GM23338 (cell line): ENCODE results near the gene FIGN. TPM values are rescaled to one million over a fixed set of nuclear protein-coding genes. Genes with fewer than 3 reads are reported as not detected.
A peak's percentile ranks its signal among the peaks of the same experiment; 100 is the strongest.

ENCODE experiments used
- ATAC-seq: fragments of 200-7000 bp; cut with Tn5 transposase; 3 replicates; pipeline ENCODE4 v1.9.1; 2020
- DNase-seq: peaks from one replicate; pipeline ENCODE4 v3.0.0-alpha.2; 2015; ENCODE audit warnings: low spot score
- H2AFZ ChIP-seq: fragments of 200-600 bp; sonication (generic); 2 replicates; pipeline ENCODE4 v1.8.0; 2016; ENCODE audit warnings: antibody characterized with exemption, mild to moderate bottlenecking, moderate library complexity
- H3F3A ChIP-seq: fragments of 200-600 bp; sonication (generic); replicated peaks from 2 replicates; pipeline ENCODE4 v1.8.0; 2017; ENCODE audit warnings: antibody characterized with exemption, mixed run types, low read depth
- H3K27ac ChIP-seq: fragments of 200-600 bp; sonication (generic); 2 replicates; pipeline ENCODE4 v1.6.1; 2016; ENCODE audit warnings: low read depth
- H3K27me3 ChIP-seq: fragments of 200-600 bp; sonication (generic); 2 replicates; pipeline ENCODE4 v1.8.0; 2016; ENCODE audit warnings: mild to moderate bottlenecking, mixed run types, moderate library complexity; ENCODE audit not compliant: insufficient read depth
- H3K36me3 ChIP-seq: fragments of 200-600 bp; sonication (generic); 2 replicates; pipeline ENCODE4 v1.8.0; 2016; ENCODE audit warnings: mild to moderate bottlenecking; ENCODE audit not compliant: insufficient read depth
- H3K4me1 ChIP-seq: fragments of 200-600 bp; sonication (generic); 2 replicates; pipeline ENCODE4 v1.8.0; 2016; ENCODE audit warnings: mild to moderate bottlenecking, moderate library complexity; ENCODE audit not compliant: insufficient read depth
- H3K4me2 ChIP-seq: fragments of 200-600 bp; sonication (generic); 2 replicates; pipeline ENCODE4 v1.7.1; 2017; ENCODE audit warnings: mixed run types
- H3K4me3 ChIP-seq: fragments of 200-600 bp; sonication (generic); 2 replicates; pipeline ENCODE4 v1.6.1; 2016; ENCODE audit warnings: mixed run types
- H3K79me2 ChIP-seq: fragments of 200-600 bp; sonication (generic); replicated peaks from 2 replicates; pipeline ENCODE4 v1.8.0; 2017; ENCODE audit warnings: mild to moderate bottlenecking; ENCODE audit not compliant: insufficient read depth
- H3K9me2 ChIP-seq: fragments of 200-600 bp; sonication (generic); 2 replicates; pipeline ENCODE4 v1.8.0; 2017; ENCODE audit not compliant: insufficient read depth
- H4K20me1 ChIP-seq: fragments of 200-600 bp; sonication (generic); replicated peaks from 2 replicates; pipeline ENCODE4 v1.8.0; 2017; ENCODE audit warnings: mild to moderate bottlenecking; ENCODE audit not compliant: insufficient read depth
- H3K27ac Mint-ChIP-seq: 2 replicates; pipeline ENCODE4 v1.8.0; 2020; ENCODE audit warnings: inconsistent platforms, mild to moderate bottlenecking, moderate library complexity, mixed read lengths
- H3K27me3 Mint-ChIP-seq: 3 replicates; pipeline ENCODE4 v1.8.0; 2022; ENCODE audit warnings: low read depth, mild to moderate bottlenecking, moderate library complexity, mixed read lengths, inconsistent platforms; ENCODE audit not compliant: insufficient read depth, poor library complexity
- H3K36me3 Mint-ChIP-seq: 3 replicates; pipeline ENCODE4 v1.8.0; 2021; ENCODE audit warnings: low read depth, mild to moderate bottlenecking, inconsistent platforms, moderate library complexity, mixed read lengths
- H3K4me1 Mint-ChIP-seq: 3 replicates; pipeline ENCODE4 v1.8.0; 2020; ENCODE audit warnings: mild to moderate bottlenecking, inconsistent platforms, mixed read lengths
- H3K4me3 Mint-ChIP-seq: 3 replicates; pipeline ENCODE4 v1.8.0; 2021; ENCODE audit warnings: moderate library complexity, mild to moderate bottlenecking, inconsistent platforms, mixed read lengths
- H3K9me3 Mint-ChIP-seq: 3 replicates; pipeline ENCODE4 v1.8.0; 2020; ENCODE audit warnings: moderate library complexity, mild to moderate bottlenecking, inconsistent platforms, mixed read lengths
- CREB1 ChIP-seq: fragments of 250-450 bp; sonication (Bioruptor Pico); IDR thresholded peaks from 2 replicates; pipeline ENCODE4 v1.5.0; 2020; ENCODE audit warnings: low read depth, mild to moderate bottlenecking, moderate library complexity
- ETS1 ChIP-seq: IDR thresholded peaks from 2 replicates; pipeline ENCODE4 v1.6.1; 2016; ENCODE audit warnings: antibody characterized with exemption
- EZH2phosphoT487 ChIP-seq: fragments of 200-600 bp; sonication (generic); IDR thresholded peaks from one replicate; pipeline ENCODE4 v1.8.1; 2018; ENCODE audit warnings: antibody characterized with exemption; ENCODE audit not compliant: unreplicated experiment
- NANOG ChIP-seq: IDR thresholded peaks from 2 replicates; pipeline ENCODE4 v1.6.1; 2016; ENCODE audit warnings: antibody characterized with exemption, borderline replicate concordance
- ZNF114 ChIP-seq: fragments of 250-450 bp; sonication (Bioruptor Pico); IDR thresholded peaks from 2 replicates; pipeline ENCODE4 v1.5.0; 2020; ENCODE audit warnings: mild to moderate bottlenecking, moderate library complexity
- polyA plus RNA-seq: library from polyadenylated mRNA; unstranded; fragments of >200 nt; fragmentation: Nextera tagmentation; extraction: Ambion mirVana; gene quantifications from 2 replicates; pipeline ENCODE4 v1.2.1, GENCODE V29; 2016
- total RNA-seq: library from RNA; depleted of rRNA; stranded (reverse); fragments of >200 nt; shearing (Covaris generic); gene quantifications from 2 replicates; pipeline ENCODE4 v1.2.3, GENCODE V29; 2014
- TF ChIP-seq, protein P1 (sequence below): IDR thresholded peaks from one replicate; pipeline ENCODE4 v1.6.1; 2018; ENCODE audit warnings: antibody characterized with exemption; ENCODE audit not compliant: unreplicated experiment
- TF ChIP-seq, protein P2 (sequence below), 2 experiments: fragments of 200-600 bp in 1 of 2; sonication (generic) in 1 of 2; conservative IDR thresholded peaks; 2 replicates each; pipeline versions ENCODE4 v1.5.1 to v1.6.1; 2016 to 2017; ENCODE audit warnings: antibody characterized with exemption in 2 of 2, low read depth in 2 of 2, mild to moderate bottlenecking in 2 of 2, moderate library complexity in 1 of 2

Gene FIGN
- total and polyA plus RNA-seq, 2 experiments from 2014 or later, result 17.2 to 23.6 TPM

DNA sequence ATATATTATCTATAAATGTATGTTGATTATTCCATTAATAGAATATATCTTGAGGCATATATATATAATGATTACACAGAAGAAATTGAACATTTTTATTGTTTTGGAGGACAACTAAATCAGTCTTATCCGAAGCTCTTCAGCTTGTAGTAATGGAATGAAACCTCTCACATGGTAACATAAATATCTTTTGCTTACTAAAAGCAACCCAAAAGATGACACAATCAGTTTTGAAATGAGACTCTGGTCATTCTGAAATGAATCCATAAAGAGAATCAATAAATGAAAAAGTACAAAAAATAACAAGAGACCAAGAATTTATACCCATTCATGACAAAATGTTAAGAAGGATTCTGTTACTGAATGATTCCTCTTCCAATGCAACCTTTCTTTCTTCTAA is 110.2 kb downstream of the FIGN start:
- peak overlapping the region; percentile 78 for H3K27ac Mint-ChIP-seq
- DNase-seq, result no peak

GRCh38 chr2:163621445-163622004 is 114.3 kb downstream of the FIGN start:
- no peaks in the 10 kb centered on the region for H4K20me1 ChIP-seq
- peak overlapping the region; percentile 53 for H3K4me3 Mint-ChIP-seq
- peaks cover 10% of the 10 kb centered on the region; the same call in 1 of the 2 replicates for H3K79me2 ChIP-seq
- H3K36me3 ChIP-seq, result no peaks in the 10 kb centered on the region
- H3F3A ChIP-seq, result no peaks in the 10 kb centered on the region
- H3K4me2 ChIP-seq, result peak overlapping the region; percentile 18
- H3K4me3 ChIP-seq, result peak overlapping the region; percentile 8
- peak; percentile 82 for ATAC-seq
- H3K36me3 Mint-ChIP-seq, result no peaks in the 10 kb centered on the region
- no peaks in the 10 kb centered on the region for H3K27me3 ChIP-seq
- TF ChIP-seq NANOG, result no peak
- TF ChIP-seq, protein P1, sequence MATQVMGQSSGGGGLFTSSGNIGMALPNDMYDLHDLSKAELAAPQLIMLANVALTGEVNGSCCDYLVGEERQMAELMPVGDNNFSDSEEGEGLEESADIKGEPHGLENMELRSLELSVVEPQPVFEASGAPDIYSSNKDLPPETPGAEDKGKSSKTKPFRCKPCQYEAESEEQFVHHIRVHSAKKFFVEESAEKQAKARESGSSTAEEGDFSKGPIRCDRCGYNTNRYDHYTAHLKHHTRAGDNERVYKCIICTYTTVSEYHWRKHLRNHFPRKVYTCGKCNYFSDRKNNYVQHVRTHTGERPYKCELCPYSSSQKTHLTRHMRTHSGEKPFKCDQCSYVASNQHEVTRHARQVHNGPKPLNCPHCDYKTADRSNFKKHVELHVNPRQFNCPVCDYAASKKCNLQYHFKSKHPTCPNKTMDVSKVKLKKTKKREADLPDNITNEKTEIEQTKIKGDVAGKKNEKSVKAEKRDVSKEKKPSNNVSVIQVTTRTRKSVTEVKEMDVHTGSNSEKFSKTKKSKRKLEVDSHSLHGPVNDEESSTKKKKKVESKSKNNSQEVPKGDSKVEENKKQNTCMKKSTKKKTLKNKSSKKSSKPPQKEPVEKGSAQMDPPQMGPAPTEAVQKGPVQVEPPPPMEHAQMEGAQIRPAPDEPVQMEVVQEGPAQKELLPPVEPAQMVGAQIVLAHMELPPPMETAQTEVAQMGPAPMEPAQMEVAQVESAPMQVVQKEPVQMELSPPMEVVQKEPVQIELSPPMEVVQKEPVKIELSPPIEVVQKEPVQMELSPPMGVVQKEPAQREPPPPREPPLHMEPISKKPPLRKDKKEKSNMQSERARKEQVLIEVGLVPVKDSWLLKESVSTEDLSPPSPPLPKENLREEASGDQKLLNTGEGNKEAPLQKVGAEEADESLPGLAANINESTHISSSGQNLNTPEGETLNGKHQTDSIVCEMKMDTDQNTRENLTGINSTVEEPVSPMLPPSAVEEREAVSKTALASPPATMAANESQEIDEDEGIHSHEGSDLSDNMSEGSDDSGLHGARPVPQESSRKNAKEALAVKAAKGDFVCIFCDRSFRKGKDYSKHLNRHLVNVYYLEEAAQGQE, result no peak
- no peak for TF ChIP-seq ZNF114 (CRISPR knock-in tag)
- TF ChIP-seq EZH2phosphoT487, result no peak
- TF ChIP-seq ETS1, result no peak
- TF ChIP-seq, protein P2, sequence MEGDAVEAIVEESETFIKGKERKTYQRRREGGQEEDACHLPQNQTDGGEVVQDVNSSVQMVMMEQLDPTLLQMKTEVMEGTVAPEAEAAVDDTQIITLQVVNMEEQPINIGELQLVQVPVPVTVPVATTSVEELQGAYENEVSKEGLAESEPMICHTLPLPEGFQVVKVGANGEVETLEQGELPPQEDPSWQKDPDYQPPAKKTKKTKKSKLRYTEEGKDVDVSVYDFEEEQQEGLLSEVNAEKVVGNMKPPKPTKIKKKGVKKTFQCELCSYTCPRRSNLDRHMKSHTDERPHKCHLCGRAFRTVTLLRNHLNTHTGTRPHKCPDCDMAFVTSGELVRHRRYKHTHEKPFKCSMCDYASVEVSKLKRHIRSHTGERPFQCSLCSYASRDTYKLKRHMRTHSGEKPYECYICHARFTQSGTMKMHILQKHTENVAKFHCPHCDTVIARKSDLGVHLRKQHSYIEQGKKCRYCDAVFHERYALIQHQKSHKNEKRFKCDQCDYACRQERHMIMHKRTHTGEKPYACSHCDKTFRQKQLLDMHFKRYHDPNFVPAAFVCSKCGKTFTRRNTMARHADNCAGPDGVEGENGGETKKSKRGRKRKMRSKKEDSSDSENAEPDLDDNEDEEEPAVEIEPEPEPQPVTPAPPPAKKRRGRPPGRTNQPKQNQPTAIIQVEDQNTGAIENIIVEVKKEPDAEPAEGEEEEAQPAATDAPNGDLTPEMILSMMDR (conservative IDR thresholded peaks at IDR 0.05; ENCODE audit: low read depth in 2 of 2), result 0 out of 4 replicates have a peak, but pooled peaks of 1 of the 2 experiments have one; percentile 6
- H2AFZ ChIP-seq, result no peak overlapping the region
- H3K4me1 Mint-ChIP-seq, result peaks cover 47% of the 10 kb centered on the region
- 0 out of 2 replicates have a peak overlapping the region, but pooled peaks have one; percentile 26 for H3K27ac ChIP-seq
- peaks cover 22% of the 10 kb centered on the region for H3K4me1 ChIP-seq
- H3K9me3 Mint-ChIP-seq, result no peaks in the 10 kb centered on the region
- peak overlapping the region; percentile 78; the same call in 1 of the 2 replicates for H3K27ac Mint-ChIP-seq
- H3K27me3 Mint-ChIP-seq, result no peaks in the 10 kb centered on the region
- peak; percentile 67 for DNase-seq
- no peaks in the 10 kb centered on the region for H3K9me2 ChIP-seq

More for the DNA sequence above, 110.2 kb downstream of the FIGN start:
- Mint-ChIP-seq H3K36me3 (no peaks in the 10 kb centered on the region), H3K9me3 (no peaks in the 10 kb centered on the region), H3K4me1 (peaks cover 30% of the 10 kb centered on the region), H3K4me3 (no peak overlapping the region), H3K27me3 (no peaks in the 10 kb centered on the region)
- peaks cover 15% of the 10 kb centered on the region for H3K4me1 ChIP-seq
- ATAC-seq, result no peak
- H3K4me2 ChIP-seq, result no peak overlapping the region
- no peak overlapping the region for H3K4me3 ChIP-seq
- H3K36me3 ChIP-seq, result no peaks in the 10 kb centered on the region
- peaks cover 7% of the 10 kb centered on the region; the same call in 1 of the 2 replicates for H3K79me2 ChIP-seq
- no peak overlapping the region for H3K27ac ChIP-seq
- H3F3A ChIP-seq, result no peaks in the 10 kb centered on the region
- H3K27me3 ChIP-seq, result no peaks in the 10 kb centered on the region
- TF ChIP-seq ETS1, result no peak
- TF ChIP-seq NANOG, result no peak
- TF ChIP-seq, protein P1, result no peak
- TF ChIP-seq EZH2phosphoT487, result no peak
- TF ChIP-seq ZNF114 (CRISPR knock-in tag), result no peak
- no peak for TF ChIP-seq CREB1
- H2AFZ ChIP-seq, result no peak overlapping the region
- no peaks in the 10 kb centered on the region; the same call in 1 of the 2 replicates for H3K9me2 ChIP-seq
- no peaks in the 10 kb centered on the region for H4K20me1 ChIP-seq
